B cell (primary cell): ENCODE data around the gene SPAAR. TPM values are rescaled to one million over a fixed set of nuclear protein-coding genes. Genes with fewer than 3 reads are reported as not detected.
A peak's percentile ranks its signal among the peaks of the same experiment; 100 is the strongest.

ENCODE experiments used
- ATAC-seq: fragments of 200-7000 bp; cut with Tn5 transposase; one replicate; pipeline ENCODE4 v1.10.0; 2021; ENCODE audit warnings: low read depth, mild to moderate bottlenecking, moderate number of reproducible peaks, moderate library complexity
- CTCF ChIA-PET: fragments of 350-600 bp; sonication (Branson Sonifier 250); formaldehyde crosslinking; loops from one replicate; lab custom pipeline; 2021; ENCODE audit warnings: antibody characterized with exemption, inconsistent platforms; lab: Charles Lee
- POLR2A ChIA-PET: fragments of 350-600 bp; sonication (Branson Sonifier 250); formaldehyde crosslinking; loops from one replicate; lab custom pipeline; 2021; ENCODE audit warnings: antibody characterized with exemption; lab: Charles Lee
- DNase-seq: peaks from one replicate; pipeline ENCODE4 v3.0.0; 2013
- H2AFZ ChIP-seq: 2 replicates; pipeline ENCODE4 v1.6.1; 2012; ENCODE audit warnings: mild to moderate bottlenecking, low read depth, low read length; ENCODE audit not compliant: insufficient read depth, poor library complexity, severe bottlenecking
- H3K27ac ChIP-seq, 2 donors: 1 replicate in 1 of 2; 2 replicates in 1 of 2; pipeline ENCODE4 v1.5.1; 2012 to 2013; ENCODE audit warnings: low read length in 2 of 2, mild to moderate bottlenecking in 2 of 2, moderate library complexity in 1 of 2
- H3K27me3 ChIP-seq, 4 experiments: fragments of 200-600 bp in 1 of 4; sonication (generic) in 1 of 4; replicated peaks in 1 of 4; 1 replicate in 2 of 4; 2 replicates in 2 of 4; pipeline versions ENCODE4 v1.6.1 to v1.7.0; 2013 to 2016; ENCODE audit warnings: low read length in 3 of 4, mild to moderate bottlenecking in 2 of 4, mixed read lengths in 1 of 4, moderate library complexity in 1 of 4; ENCODE audit not compliant: insufficient read depth in 4 of 4, control insufficient read depth in 3 of 4; ENCODE audit errors: control extremely low read depth in 1 of 4
- H3K36me3 ChIP-seq, 2 experiments: replicated peaks in 1 of 2; 1 replicate in 1 of 2; 2 replicates in 1 of 2; pipeline versions ENCODE4 v1.6.1 to v1.7.1; 2013; ENCODE audit warnings: low read length in 1 of 2; ENCODE audit not compliant: insufficient read depth in 2 of 2, control insufficient read depth in 1 of 2; ENCODE audit errors: control extremely low read depth in 1 of 2, extremely low read depth in 1 of 2
- H3K4me1 ChIP-seq, 2 donors: fragments of 200-600 bp in 1 of 2; sonication (generic) in 1 of 2; 1 replicate in 1 of 2; 2 replicates in 1 of 2; pipeline versions ENCODE4 v1.5.1 to v1.6.1; 2013 to 2017; ENCODE audit warnings: low read length in 2 of 2; ENCODE audit not compliant: control insufficient read depth in 2 of 2, insufficient read depth in 2 of 2
- H3K4me2 ChIP-seq: replicated peaks from 2 replicates; pipeline ENCODE3; 2012; ENCODE audit warnings: mild to moderate bottlenecking, low read depth, low read length; ENCODE audit not compliant: poor library complexity, severe bottlenecking
- H3K4me3 ChIP-seq, 5 experiments: fragments of 200-600 bp in 1 of 5; sonication (generic) in 1 of 5; 1 replicate in 3 of 5; 2 replicates in 2 of 5; pipeline versions ENCODE4 v1.5.1 to v1.7.0; 2011 to 2016; ENCODE audit warnings: low read length in 4 of 5, mild to moderate bottlenecking in 4 of 5, low read depth in 2 of 5, control low read depth in 1 of 5, moderate library complexity in 1 of 5; ENCODE audit not compliant: insufficient read depth in 1 of 5; ENCODE audit errors: control extremely low read depth in 1 of 5, extremely low read depth in 1 of 5
- H3K79me2 ChIP-seq: fragments of 200-600 bp; sonication (generic); one replicate; pipeline ENCODE4 v1.6.0; 2016; ENCODE audit warnings: low read length; ENCODE audit not compliant: control insufficient read depth, insufficient read depth
- H3K9ac ChIP-seq: fragments of 200-600 bp; sonication (generic); 2 replicates; pipeline ENCODE4 v1.6.1; 2017; ENCODE audit warnings: mild to moderate bottlenecking, low read length, moderate library complexity
- H3K9me3 ChIP-seq, 3 donors: one replicate each; pipeline versions ENCODE4 v1.6.1 to v1.7.1; 2013; ENCODE audit warnings: low read length in 2 of 3; ENCODE audit not compliant: control insufficient read depth in 2 of 3, insufficient read depth in 1 of 3; ENCODE audit errors: control extremely low read depth in 1 of 3
- H4K20me1 ChIP-seq: 2 replicates; pipeline ENCODE4 v1.6.0; 2012; ENCODE audit warnings: mild to moderate bottlenecking, low read length; ENCODE audit not compliant: insufficient read depth, control insufficient read depth, poor library complexity, severe bottlenecking
- H3K27ac Mint-ChIP-seq: one replicate; pipeline ENCODE4 v1.8.0; 2021; ENCODE audit warnings: mixed read lengths
- H3K27me3 Mint-ChIP-seq: one replicate; pipeline ENCODE4 v1.8.0; 2021; ENCODE audit warnings: mixed read lengths
- H3K4me1 Mint-ChIP-seq: one replicate; pipeline ENCODE4 v1.8.0; 2021; ENCODE audit warnings: mixed read lengths
- H3K4me3 Mint-ChIP-seq: one replicate; pipeline ENCODE4 v1.8.0; 2021; ENCODE audit warnings: mixed read lengths
- H3K9me3 Mint-ChIP-seq: one replicate; pipeline ENCODE4 v1.8.0; 2022; ENCODE audit warnings: mixed read lengths; ENCODE audit not compliant: insufficient read depth
- CTCF ChIP-seq: fragments of 200-600 bp; IDR thresholded peaks from one replicate; pipeline ENCODE4 v1.8.0; 2022; ENCODE audit warnings: antibody characterized with exemption, mild to moderate bottlenecking
- EZH2 ChIP-seq: IDR thresholded peaks from 2 replicates; pipeline ENCODE4 v1.6.1; 2012; ENCODE audit warnings: borderline replicate concordance, low read depth, mild to moderate bottlenecking, moderate library complexity, low read length; ENCODE audit not compliant: insufficient read depth, poor library complexity, severe bottlenecking
- WGBS: methylation state at CpG from one replicate; pipeline ENCODE4 v1.1.5; 2013; ENCODE audit warnings: missing lambda C conversion rate; ENCODE audit not compliant: insufficient coverage; 5-methylcytosine and 5-hydroxymethylcytosine counted together
- intact Hi-C: fragments of 100-400 bp; cut with micrococcal nuclease; formaldehyde crosslinking; loops from one replicate; pipeline ENCODE4 v1.10.0; 2022
- polyA plus RNA-seq: library from polyadenylated mRNA; depleted of rRNA; stranded (reverse); fragments of >200 nt; gene quantifications from 2 replicates; pipeline ENCODE4 v1.2.3, GENCODE V29; 2012
- total RNA-seq, 2 donors: library from RNA; stranded (reverse); fragments of 120-200 nt in 1 of 2; gene quantifications; 1 replicate in 1 of 2; 2 replicates in 1 of 2; pipeline versions ENCODE4 v1.2.3 to v1.2.4, GENCODE V29; 2013 to 2022

SPAAR gene
- total and polyA plus RNA-seq, 2 donors (not counting 1 experiment from before 2014, with no cell fraction given), result not detected

DNA sequence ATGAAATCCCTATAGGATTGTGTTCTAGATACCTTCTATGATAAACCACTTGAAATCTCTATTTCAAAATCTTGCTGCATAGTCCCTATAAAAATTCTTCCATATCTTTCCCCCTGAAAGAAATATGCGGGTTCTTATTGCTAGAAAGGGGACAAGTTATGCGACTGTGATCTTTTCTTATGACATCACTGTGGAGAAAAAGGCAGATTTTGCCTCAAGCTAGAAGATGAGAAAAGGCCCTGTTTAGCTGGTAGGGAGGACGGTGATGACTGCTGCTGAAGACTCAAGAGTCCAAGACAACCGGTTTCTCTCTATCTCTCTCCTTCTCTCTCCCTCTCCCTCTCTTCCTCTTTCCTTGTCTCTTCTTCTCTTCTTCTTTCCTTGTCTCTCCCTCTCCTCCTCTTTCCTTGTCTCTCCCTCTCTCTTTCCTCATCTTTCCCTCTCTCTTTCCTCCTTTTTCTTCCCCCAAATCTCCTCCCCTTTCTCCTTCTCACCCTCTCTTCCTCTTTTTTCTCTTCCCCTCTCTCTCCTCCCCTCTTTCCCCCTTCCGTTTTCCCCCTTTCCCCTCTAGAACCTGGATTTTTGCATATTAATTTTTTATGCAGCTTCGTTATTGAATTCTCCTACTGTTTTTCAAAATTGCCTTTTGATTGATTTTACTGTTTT is 43.4 kb downstream of the SPAAR start:
- no peaks in the 10 kb centered on the region for H4K20me1 ChIP-seq
- ATAC-seq (no peak), DNase-seq (no peak)
- 100% methylated on average over 2 of the region's 6 CpGs for WGBS
- CTCF ChIA-PET, result interaction anchor here (0.5 to 2.7 kb wide), 9 partner anchors 8 to 1603 kb away, joined by 3 to 17 read pairs (median 3); no protein-coding TSS in a partner anchor
- H3K9ac ChIP-seq, result no peak overlapping the region
- TF ChIP-seq CTCF (no peak), EZH2 (no peak)
- intact Hi-C loops, result no loop called here
- no peak overlapping the region for H3K27ac ChIP-seq
- no peak overlapping the region for H3K4me3 Mint-ChIP-seq
- H3K36me3 ChIP-seq, result no peaks in the 10 kb centered on the region
- H3K9me3 ChIP-seq, result no peaks in the 10 kb centered on the region
- H3K4me3 ChIP-seq, result no peak overlapping the region
- H3K27me3 ChIP-seq, result peaks cover 0 to 23% (median 10%) of the 10 kb centered on the region in 4 experiments
- no peak overlapping the region for H3K4me2 ChIP-seq
- POLR2A ChIA-PET, result no interaction called here
- H3K27me3 Mint-ChIP-seq, result peaks cover 45% of the 10 kb centered on the region
- H3K79me2 ChIP-seq, result no peaks in the 10 kb centered on the region
- H3K9me3 Mint-ChIP-seq, result no peaks in the 10 kb centered on the region
- no peak overlapping the region for H3K27ac Mint-ChIP-seq
- H2AFZ ChIP-seq, result no peak overlapping the region
- no peaks in the 10 kb centered on the region for H3K4me1 Mint-ChIP-seq
- no peaks in the 10 kb centered on the region for H3K4me1 ChIP-seq

GRCh38 chr9:35954942-35955546 is 45.8 kb downstream of the SPAAR start:
- Histone ChIP-seq H3K79me2 (no peaks in the 10 kb centered on the region), H3K9me3 (no peaks in the 10 kb centered on the region), H3K27ac (no peak overlapping the region), H3K36me3 (no peaks in the 10 kb centered on the region), H3K9ac (no peak overlapping the region), H3K4me2 (no peak overlapping the region), H3K4me1 (no peaks in the 10 kb centered on the region), H2AFZ (no peak overlapping the region), H3K27me3 (peaks cover 0 to 12% (median 6%) of the 10 kb centered on the region in 4 experiments), H3K4me3 (no peak overlapping the region), H4K20me1 (no peaks in the 10 kb centered on the region)
- no peak for TF ChIP-seq EZH2
- TF ChIP-seq CTCF, result peak; percentile 96
- ChIA-PET POLR2A (no interaction called here), CTCF (interaction anchor here (0.7 to 4.1 kb wide), 20 partner anchors 10 to 373 kb away, joined by 3 to 47 read pairs (median 4); no protein-coding TSS in a partner anchor)
- H3K27me3 Mint-ChIP-seq, result peaks cover 35% of the 10 kb centered on the region
- no peaks in the 10 kb centered on the region for H3K9me3 Mint-ChIP-seq
- DNase-seq, result peak; percentile 78
- WGBS, result 8% methylated on average over 2 of the region's 6 CpGs
- ATAC-seq, result peak; percentile 62
- H3K27ac Mint-ChIP-seq, result no peak overlapping the region
- intact Hi-C loops, result loop anchor here (1.0 to 5.0 kb wide), 3 partner anchors 52 to 374 kb away; no protein-coding TSS in a partner anchor
- H3K4me1 Mint-ChIP-seq, result no peaks in the 10 kb centered on the region
- no peak overlapping the region for H3K4me3 Mint-ChIP-seq
